Neural progenitor cell (in vitro differentiated cells): ENCODE results near the gene SLAIN2. TPM values are rescaled to one million over a fixed set of nuclear protein-coding genes. Genes with fewer than 3 reads are reported as not detected.

Experiments used
- DNase-seq: peaks from one replicate; pipeline ENCODE4 v3.0.0-alpha.2; 2016; ENCODE audit warnings: low spot score
- H2AFZ ChIP-seq: fragments of 200-600 bp; sonication (generic); replicated peaks from 2 replicates; pipeline ENCODE4 v1.6.1; 2016; ENCODE audit warnings: antibody characterized with exemption
- H3F3A ChIP-seq: fragments of 200-600 bp; sonication (generic); 2 replicates; pipeline ENCODE4 v1.6.1; 2016; ENCODE audit warnings: antibody characterized with exemption, low read depth
- H3K27ac ChIP-seq: fragments of 200-600 bp; sonication (generic); 2 replicates; pipeline ENCODE4 v1.5.1; 2016; ENCODE audit warnings: mild to moderate bottlenecking
- H3K27me3 ChIP-seq: fragments of 200-600 bp; sonication (generic); 2 replicates; pipeline ENCODE4 v1.6.1; 2016; ENCODE audit warnings: mild to moderate bottlenecking, moderate library complexity
- H3K36me3 ChIP-seq: fragments of 200-600 bp; sonication (generic); 2 replicates; pipeline ENCODE4 v1.5.1; 2016
- H3K4me1 ChIP-seq: fragments of 200-600 bp; sonication (generic); 2 replicates; pipeline ENCODE4 v1.6.1; 2016; ENCODE audit warnings: mixed run types
- H3K4me2 ChIP-seq: fragments of 200-600 bp; sonication (generic); 2 replicates; pipeline ENCODE4 v1.6.1; 2016
- H3K4me3 ChIP-seq: fragments of 200-600 bp; sonication (generic); 2 replicates; pipeline ENCODE4 v1.5.1; 2016
- H3K79me2 ChIP-seq: fragments of 200-600 bp; sonication (generic); 2 replicates; pipeline ENCODE4 v1.6.1; 2016; ENCODE audit warnings: low read depth
- H3K9ac ChIP-seq: fragments of 200-600 bp; sonication (generic); 2 replicates; pipeline ENCODE4 v1.6.1; 2016
- H3K9me3 ChIP-seq: fragments of 200-600 bp; sonication (generic); 2 replicates; pipeline ENCODE4 v1.5.1; 2016; ENCODE audit warnings: low read depth
- H4K20me1 ChIP-seq: fragments of 200-600 bp; sonication (generic); 2 replicates; pipeline ENCODE4 v1.6.1; 2016; ENCODE audit warnings: low read depth
- H3K27ac Mint-ChIP-seq: 3 replicates; pipeline ENCODE4 v1.8.0; 2021; ENCODE audit warnings: mixed read lengths
- H3K27me3 Mint-ChIP-seq: 2 replicates; pipeline ENCODE4 v1.8.0; 2022; ENCODE audit warnings: low read depth, mild to moderate bottlenecking, inconsistent platforms, moderate library complexity, mixed read lengths; ENCODE audit not compliant: insufficient read depth
- H3K36me3 Mint-ChIP-seq: 3 replicates; pipeline ENCODE4 v1.8.0; 2021; ENCODE audit warnings: mixed read lengths
- H3K4me1 Mint-ChIP-seq: 3 replicates; pipeline ENCODE4 v1.8.0; 2021; ENCODE audit warnings: mixed read lengths
- H3K4me3 Mint-ChIP-seq: 3 replicates; pipeline ENCODE4 v1.8.0; 2021; ENCODE audit warnings: mild to moderate bottlenecking, moderate library complexity, mixed read lengths
- H3K9me3 Mint-ChIP-seq: 3 replicates; pipeline ENCODE4 v1.8.0; 2020; ENCODE audit warnings: mixed read lengths
- EZH2 ChIP-seq: fragments of 200-600 bp; sonication (generic); IDR thresholded peaks from 2 replicates; pipeline ENCODE4 v1.6.1; 2017; ENCODE audit warnings: antibody characterized with exemption, mild to moderate bottlenecking, moderate library complexity
- EZH2phosphoT487 ChIP-seq: fragments of 200-600 bp; sonication (generic); IDR thresholded peaks from 2 replicates; pipeline ENCODE4 v1.6.1; 2017; ENCODE audit warnings: antibody characterized with exemption
- total RNA-seq: library from RNA; depleted of rRNA; stranded (reverse); fragments of >200 nt; gene quantifications from 2 replicates; pipeline ENCODE4 v1.2.3, GENCODE V29; 2015; ENCODE audit warnings: low replicate concordance
- TF ChIP-seq, protein P1 (sequence below): fragments of 200-600 bp; sonication (generic); IDR thresholded peaks from 2 replicates; pipeline ENCODE4 v1.5.1; 2017; ENCODE audit warnings: antibody characterized with exemption, mild to moderate bottlenecking

SLAIN2 gene
- total RNA-seq, 1 donor from 2014 or later, result 25.4 TPM

DNA sequence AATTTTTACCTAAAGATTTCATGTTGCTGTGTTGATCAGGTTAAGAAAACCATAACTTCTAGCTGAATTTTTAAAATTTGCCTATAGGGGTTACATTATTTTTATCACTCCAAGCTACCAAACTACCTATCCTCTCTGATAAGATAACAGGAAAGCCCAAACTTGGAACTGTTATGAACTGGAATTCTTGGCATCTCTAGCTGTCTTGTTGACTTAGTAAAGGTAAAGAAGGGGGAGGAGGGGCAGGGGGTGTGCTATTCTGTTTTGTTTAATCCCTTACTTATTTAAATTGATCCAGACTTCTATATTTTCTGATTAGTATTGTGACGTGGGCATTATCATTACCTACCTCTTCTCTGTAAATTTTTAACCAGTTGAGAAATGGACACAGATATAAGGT is 54.7 kb downstream of the SLAIN2 start:
- H3K4me3 ChIP-seq, result no peak overlapping the region
- H4K20me1 ChIP-seq, result no peaks in the 10 kb centered on the region
- peaks cover 21% of the 10 kb centered on the region for H3K9me3 Mint-ChIP-seq
- no peaks in the 10 kb centered on the region for H3K4me1 Mint-ChIP-seq
- no peak overlapping the region for H3K27ac ChIP-seq
- H3K9me3 ChIP-seq, result no peaks in the 10 kb centered on the region
- no peak overlapping the region for H2AFZ ChIP-seq
- TF ChIP-seq, protein P1, sequence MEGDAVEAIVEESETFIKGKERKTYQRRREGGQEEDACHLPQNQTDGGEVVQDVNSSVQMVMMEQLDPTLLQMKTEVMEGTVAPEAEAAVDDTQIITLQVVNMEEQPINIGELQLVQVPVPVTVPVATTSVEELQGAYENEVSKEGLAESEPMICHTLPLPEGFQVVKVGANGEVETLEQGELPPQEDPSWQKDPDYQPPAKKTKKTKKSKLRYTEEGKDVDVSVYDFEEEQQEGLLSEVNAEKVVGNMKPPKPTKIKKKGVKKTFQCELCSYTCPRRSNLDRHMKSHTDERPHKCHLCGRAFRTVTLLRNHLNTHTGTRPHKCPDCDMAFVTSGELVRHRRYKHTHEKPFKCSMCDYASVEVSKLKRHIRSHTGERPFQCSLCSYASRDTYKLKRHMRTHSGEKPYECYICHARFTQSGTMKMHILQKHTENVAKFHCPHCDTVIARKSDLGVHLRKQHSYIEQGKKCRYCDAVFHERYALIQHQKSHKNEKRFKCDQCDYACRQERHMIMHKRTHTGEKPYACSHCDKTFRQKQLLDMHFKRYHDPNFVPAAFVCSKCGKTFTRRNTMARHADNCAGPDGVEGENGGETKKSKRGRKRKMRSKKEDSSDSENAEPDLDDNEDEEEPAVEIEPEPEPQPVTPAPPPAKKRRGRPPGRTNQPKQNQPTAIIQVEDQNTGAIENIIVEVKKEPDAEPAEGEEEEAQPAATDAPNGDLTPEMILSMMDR, result no peak
- TF ChIP-seq EZH2 (no peak), EZH2phosphoT487 (no peak)
- DNase-seq, result no peak
- no peaks in the 10 kb centered on the region for H3F3A ChIP-seq
- H3K4me3 Mint-ChIP-seq, result no peak overlapping the region
- peaks cover 11% of the 10 kb centered on the region for H3K36me3 ChIP-seq
- H3K27ac Mint-ChIP-seq, result no peak overlapping the region
- H3K27me3 Mint-ChIP-seq, result no peaks in the 10 kb centered on the region
- H3K9ac ChIP-seq, result no peak overlapping the region
- H3K4me1 ChIP-seq, result no peaks in the 10 kb centered on the region
- no peak overlapping the region for H3K4me2 ChIP-seq
- no peaks in the 10 kb centered on the region for H3K27me3 ChIP-seq
- H3K79me2 ChIP-seq, result peaks cover 11% of the 10 kb centered on the region
- peaks cover 49% of the 10 kb centered on the region for H3K36me3 Mint-ChIP-seq

DNA sequence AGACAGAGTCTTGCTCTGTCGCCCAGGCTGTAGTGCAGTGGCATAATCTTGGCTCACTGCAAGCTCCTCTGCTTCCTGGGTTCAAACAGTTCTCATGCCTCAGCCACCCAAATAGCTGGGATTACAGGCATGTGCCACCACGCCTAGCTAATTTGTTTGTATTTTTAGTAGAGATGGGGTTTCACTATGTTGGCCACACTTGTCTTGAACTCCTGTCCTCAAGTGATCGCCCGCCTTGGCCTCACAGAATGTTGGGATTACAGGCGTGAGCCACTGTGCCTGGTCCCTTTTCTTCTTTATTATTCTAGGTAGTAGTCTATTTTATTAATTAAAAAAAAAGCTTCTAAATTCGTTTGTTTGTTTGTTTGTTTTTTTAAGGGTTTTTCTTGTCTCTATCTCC is 59.1 kb downstream of the SLAIN2 start:
- H3K4me3 ChIP-seq, result no peak overlapping the region
- Mint-ChIP-seq H3K9me3 (peaks cover 21% of the 10 kb centered on the region), H3K36me3 (peaks cover 67% of the 10 kb centered on the region), H3K27me3 (no peaks in the 10 kb centered on the region), H3K4me1 (no peaks in the 10 kb centered on the region), H3K27ac (no peak overlapping the region), H3K4me3 (no peak overlapping the region)
- H2AFZ ChIP-seq, result no peak overlapping the region
- no peak overlapping the region for H3K4me2 ChIP-seq
- peaks cover 6% of the 10 kb centered on the region for H3K36me3 ChIP-seq
- no peaks in the 10 kb centered on the region for H3K9me3 ChIP-seq
- no peaks in the 10 kb centered on the region for H3K27me3 ChIP-seq
- TF ChIP-seq EZH2 (no peak), EZH2phosphoT487 (no peak)
- TF ChIP-seq, protein P1, result no peak
- H3F3A ChIP-seq, result no peaks in the 10 kb centered on the region
- no peak for DNase-seq
- no peaks in the 10 kb centered on the region for H4K20me1 ChIP-seq
- H3K79me2 ChIP-seq, result peaks cover 15% of the 10 kb centered on the region
- H3K9ac ChIP-seq, result no peak overlapping the region
- peaks cover 6% of the 10 kb centered on the region for H3K4me1 ChIP-seq
- no peak overlapping the region for H3K27ac ChIP-seq

DNA sequence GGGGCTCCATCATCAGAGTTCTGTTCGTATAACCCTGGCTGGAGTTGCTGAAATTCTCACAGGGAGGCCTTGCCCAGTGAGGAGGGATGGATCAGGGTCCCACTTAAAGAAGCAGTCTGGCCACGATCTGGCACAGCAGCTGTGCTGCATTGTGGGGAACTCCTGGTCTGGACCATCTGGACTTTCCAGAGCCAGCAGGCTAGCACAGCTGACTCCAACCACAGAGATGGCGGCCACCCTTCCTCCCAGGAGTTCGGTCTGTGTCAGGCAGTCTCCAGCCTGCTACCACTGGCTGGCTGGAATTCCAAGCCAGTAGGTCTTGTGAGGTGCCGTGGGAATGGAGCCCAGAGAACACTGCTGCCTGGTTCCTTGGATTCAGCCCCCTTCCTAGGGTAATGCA is 62.0 kb downstream of the SLAIN2 start:
- H3K9ac ChIP-seq, result no peak overlapping the region
- H4K20me1 ChIP-seq, result no peaks in the 10 kb centered on the region
- TF ChIP-seq, protein P1, result no peak
- TF ChIP-seq EZH2phosphoT487 (no peak), EZH2 (no peak)

More for the DNA sequence above, 62.0 kb downstream of the SLAIN2 start:
- H3K9me3 Mint-ChIP-seq, result peaks cover 9% of the 10 kb centered on the region
- H3F3A ChIP-seq, result no peaks in the 10 kb centered on the region
- no peak overlapping the region for H3K27ac Mint-ChIP-seq
- no peaks in the 10 kb centered on the region for H3K36me3 ChIP-seq
- H3K27me3 ChIP-seq, result no peaks in the 10 kb centered on the region
- H3K36me3 Mint-ChIP-seq, result peaks cover 49% of the 10 kb centered on the region
- no peak overlapping the region for H2AFZ ChIP-seq
- H3K4me3 ChIP-seq, result no peak overlapping the region
- no peaks in the 10 kb centered on the region for H3K9me3 ChIP-seq
- DNase-seq, result no peak
- H3K4me1 Mint-ChIP-seq, result no peaks in the 10 kb centered on the region
- no peaks in the 10 kb centered on the region for H3K27me3 Mint-ChIP-seq
- no peak overlapping the region for H3K4me3 Mint-ChIP-seq
- peaks cover 6% of the 10 kb centered on the region for H3K4me1 ChIP-seq
- H3K4me2 ChIP-seq, result no peak overlapping the region
- no peak overlapping the region for H3K27ac ChIP-seq
- H3K79me2 ChIP-seq, result peaks cover 15% of the 10 kb centered on the region
